ENCODE data around the gene ZNF688. TPM values are rescaled to one million over a fixed set of nuclear protein-coding genes. Genes with fewer than 3 reads are reported as not detected.
A peak's percentile ranks its signal among the peaks of the same experiment; 100 is the strongest.

ZNF688 gene
- total RNA-seq, 1 experiment from 2014 or later = 7.6 TPM

- peak; percentile 100 for DNase-seq (ENCODE audit: low read depth)
Measured at GRCh38 chr16:30585400-30586191, 14.1 kb upstream of the ZNF688 start, which contains the start of gene ZNF785. TSS of gene ZNF785 (minus strand) at chr16:30585697. CDS start at chr16:30585611, 86 bp downstream.

GRCh38 chr16:30585022-30585399 is 13.5 kb upstream of the ZNF688 start:
- DNase-seq (ENCODE audit: low read depth) = peak; percentile 43

GRCh38 chr16:30582611-30583340 is 11.3 kb upstream of the ZNF688 start:
- DNase-seq (ENCODE audit: low read depth) = no peak

GRCh38 chr16:30581457-30581856 is 9.9 kb upstream of the ZNF688 start:
- DNase-seq (ENCODE audit: low read depth) = no peak

- DNase-seq (ENCODE audit: low read depth) = no peak
Measured at GRCh38 chr16:30574678-30575077, 3.2 kb upstream of the ZNF688 start.

- DNase-seq (ENCODE audit: low read depth) = peak; percentile 41
Measured at GRCh38 chr16:30570636-30571444, 674 bp downstream of the ZNF688 start.

- no peak for DNase-seq (ENCODE audit: low read depth)
Measured at GRCh38 chr16:30569746-30570635, 1.5 kb downstream of the ZNF688 start.

GRCh38 chr16:30569281-30569680 is 2.2 kb downstream of the ZNF688 start:
- DNase-seq (ENCODE audit: low read depth) = no peak

GRCh38 chr16:30567991-30568638 is 3.4 kb downstream of the ZNF688 start:
- peak; percentile 93 for DNase-seq (ENCODE audit: low read depth)

- peak; percentile 76 for DNase-seq (ENCODE audit: low read depth)
Measured at GRCh38 chr16:30567160-30567990, 4.1 kb downstream of the ZNF688 start.

GRCh38 chr16:30566531-30566930 is 5.0 kb downstream of the ZNF688 start:
- no peak for DNase-seq (ENCODE audit: low read depth)

- DNase-seq (ENCODE audit: low read depth) = no peak
Measured at GRCh38 chr16:30565984-30566383, 5.5 kb downstream of the ZNF688 start.

GRCh38 chr16:30565526-30565925 is 6.0 kb downstream of the ZNF688 start:
- no peak for DNase-seq (ENCODE audit: low read depth)

GRCh38 chr16:30562021-30562420 is 9.5 kb downstream of the ZNF688 start:
- DNase-seq (ENCODE audit: low read depth) = no peak

- DNase-seq (ENCODE audit: low read depth) = no peak
Measured at GRCh38 chr16:30561089-30561816, 10.3 kb downstream of the ZNF688 start.

- DNase-seq (ENCODE audit: low read depth) = no peak
Measured at GRCh38 chr16:30559690-30560089, 11.8 kb downstream of the ZNF688 start.

GRCh38 chr16:30558789-30559377 is 12.6 kb downstream of the ZNF688 start:
- DNase-seq (ENCODE audit: low read depth) = no peak

- peak; percentile 99 for DNase-seq (ENCODE audit: low read depth)
Measured at GRCh38 chr16:30557957-30558788, 13.3 kb downstream of the ZNF688 start, which contains the start of gene ZNF764. TSS of gene ZNF764 (minus strand) at chr16:30558374. CDS start at chr16:30558182, 192 bp downstream.

Data from M059J (cell line).